Smooth muscle cell of the coronary artery (primary cell): ENCODE data around the gene ADAMTS13. TPM values are rescaled to one million over a fixed set of nuclear protein-coding genes. Genes with fewer than 3 reads are reported as not detected.

Source experiments
- total RNA-seq: library from RNA; depleted of rRNA; stranded (reverse); fragments of >200 nt; gene quantifications from 2 replicates; pipeline ENCODE4 v1.2.3, GENCODE V29; 2014; ENCODE audit warnings: low replicate concordance

Gene ADAMTS13
- total RNA-seq, result 1.8 and 3.5 TPM in 2 replicates

GRCh38 chr9:133421615-133422542 is at the start of gene ADAMTS13:
TSS of gene ADAMTS13 (plus strand) at chr9:133422367. CDS start at chr9:133422444, 77 bp downstream.

DNA sequence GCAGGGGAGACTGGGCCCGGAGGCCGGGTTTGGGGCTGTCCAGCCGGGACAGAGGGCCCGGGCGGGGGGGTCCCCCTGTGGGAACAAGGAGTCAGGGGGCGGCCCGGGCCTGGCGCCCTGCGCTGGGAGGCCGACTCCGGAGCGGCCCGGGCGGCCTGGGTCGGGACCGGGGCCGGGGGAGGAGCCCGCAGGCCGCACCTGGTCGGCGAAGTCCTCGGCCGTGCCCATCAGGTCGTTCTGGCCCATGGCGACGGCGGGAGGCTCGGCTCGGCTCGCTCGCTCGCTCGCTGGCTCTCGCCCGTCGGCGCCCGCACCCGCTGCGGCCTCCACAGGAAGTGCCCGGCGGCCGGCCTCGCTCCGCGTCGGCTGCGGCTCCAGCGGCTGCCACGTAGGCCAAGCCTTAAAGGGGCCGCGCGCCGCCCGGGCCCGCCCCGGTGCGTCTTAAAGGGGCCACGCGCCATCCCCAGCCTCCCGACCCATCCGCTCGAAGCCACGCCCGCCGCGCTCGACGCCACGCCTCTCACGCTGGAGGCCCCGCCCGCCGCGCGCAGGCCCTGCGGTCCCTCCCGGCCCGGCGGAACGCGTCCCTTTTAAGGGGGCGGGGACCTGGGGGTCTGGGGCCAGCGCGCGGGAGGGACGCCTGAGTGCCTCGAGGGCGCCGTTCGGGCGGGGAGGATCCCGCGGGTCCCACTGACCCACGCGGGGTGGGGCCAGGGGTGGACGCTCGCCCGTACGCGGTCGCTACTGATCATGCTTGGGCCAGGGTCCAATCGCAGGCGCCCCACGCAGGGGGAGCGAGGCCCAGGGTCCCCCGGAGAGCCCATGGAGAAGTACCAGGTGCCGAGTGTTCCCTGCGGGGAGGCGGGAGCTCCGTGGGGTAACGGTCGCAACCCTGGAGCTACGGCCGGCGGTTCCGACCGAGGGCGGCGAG is 46.2 kb upstream of the ADAMTS13 start, which contains the start of the genes STKLD1 and SURF4:
STKLD1 (plus strand) TSS at position 643 of the 931 bp plus-strand sequence; CDS start at position 751, 108 bp downstream.
SURF4 (minus strand) TSS at position 337 of the 931 bp plus-strand sequence; CDS start at position 246, 91 bp downstream.

DNA sequence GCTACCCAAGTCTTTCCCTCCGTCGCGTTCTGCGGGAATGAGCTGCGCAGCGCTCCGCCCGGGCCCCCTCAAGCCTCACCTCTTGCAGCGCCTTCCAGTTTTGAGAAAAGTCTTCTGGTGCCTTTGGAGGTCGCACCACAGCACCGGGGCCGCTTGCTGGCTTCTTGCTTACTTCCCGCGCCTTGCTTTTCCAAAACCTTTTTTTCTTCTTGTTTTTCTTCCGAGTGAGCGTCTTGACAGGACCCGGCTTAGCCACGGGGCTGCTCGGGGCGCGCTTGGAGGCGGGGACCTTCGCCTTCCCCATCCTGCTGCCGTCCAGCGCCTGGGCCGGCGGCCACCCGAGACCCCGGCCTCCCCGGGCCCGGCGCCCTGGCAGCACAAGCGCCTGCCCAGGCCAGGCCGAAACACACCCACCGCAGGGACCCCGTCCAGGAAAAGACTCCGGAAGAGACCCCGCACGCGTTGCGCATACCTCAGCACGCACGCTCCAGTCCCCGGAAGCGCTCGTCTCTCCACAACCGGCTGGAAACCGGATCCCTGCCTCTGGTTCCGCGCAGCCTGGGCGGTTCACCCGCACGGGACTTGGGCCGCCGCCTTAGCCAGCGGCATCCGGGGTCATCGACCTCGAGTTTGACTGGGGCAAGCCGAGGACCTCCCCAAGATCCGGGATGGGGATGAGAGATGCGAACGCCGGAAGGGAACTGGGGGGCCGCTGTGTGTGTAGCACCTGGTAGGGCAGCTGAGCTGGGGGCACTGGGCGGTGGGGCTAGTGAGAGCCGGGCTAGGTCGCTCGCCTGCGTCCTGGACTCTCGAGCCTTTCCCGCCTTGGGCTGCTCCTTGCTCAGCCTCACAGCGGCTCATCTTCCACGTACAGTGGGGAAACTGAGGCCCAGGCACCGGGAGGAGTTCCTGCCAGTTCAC is 4.4 kb upstream of the ADAMTS13 start, which contains the start of gene REXO4:
REXO4 (minus strand) TSS at position 470 of the 921 bp plus-strand sequence; CDS start at position 304, 166 bp downstream.

GRCh38 chr9:133459476-133460404 is 37.6 kb downstream of the ADAMTS13 start, which contains the start of gene CACFD1:
TSS of gene CACFD1 (plus strand) at chr9:133459978. CDS start at chr9:133460067, 89 bp downstream.

GRCh38 chr9:133478851-133479711 is 56.9 kb downstream of the ADAMTS13 start, which contains the start of gene SLC2A6:
TSS of gene SLC2A6 (minus strand) at chr9:133479099. CDS start at chr9:133479059, 40 bp downstream.

Other genes with a start within 250 kb of the ADAMTS13 start
- gene OBP2B, start 213.1 kb upstream of the ADAMTS13 start, total RNA-seq, result not detected in 2 replicates
- not detected in 2 replicates for gene ABO, start 147.2 kb upstream of the ADAMTS13 start, total RNA-seq
- 8.1 and 11.0 TPM in 2 replicates for gene SURF6, start 86.2 kb upstream of the ADAMTS13 start, total RNA-seq
- gene MED22, start 74.2 kb upstream of the ADAMTS13 start, total RNA-seq, result 13.8 and 63.1 TPM in 2 replicates
- 3,249 and 3,613 TPM in 2 replicates for gene RPL7A, start 74.1 kb upstream of the ADAMTS13 start, total RNA-seq
- 20.6 and 38.1 TPM in 2 replicates for gene SURF1, start 65.9 kb upstream of the ADAMTS13 start, total RNA-seq
- 12.9 and 15.6 TPM in 2 replicates for gene SURF2, start 65.8 kb upstream of the ADAMTS13 start, total RNA-seq
- gene SURF4, start 46.3 kb upstream of the ADAMTS13 start, total RNA-seq, result 512 and 569 TPM in 2 replicates
- gene STKLD1, start 46.0 kb upstream of the ADAMTS13 start, total RNA-seq, result 0.35 and 0.75 TPM in 2 replicates
- gene REXO4, start 4.4 kb upstream of the ADAMTS13 start, total RNA-seq, result 17.4 and 27.3 TPM in 2 replicates
- gene CACFD1, start 37.6 kb downstream of the ADAMTS13 start, total RNA-seq, result 8.0 and 9.6 TPM in 2 replicates
- 1.9 and 17.8 TPM in 2 replicates for gene SLC2A6, start 56.7 kb downstream of the ADAMTS13 start, total RNA-seq
- not detected in 2 replicates for gene MYMK, start 102.6 kb downstream of the ADAMTS13 start, total RNA-seq
- under 0.01 and 0.12 TPM in 2 replicates for gene ADAMTSL2, start 112.3 kb downstream of the ADAMTS13 start, total RNA-seq
- not detected in 2 replicates for gene FAM163B, start 187.0 kb downstream of the ADAMTS13 start, total RNA-seq
- not detected in 2 replicates for gene DBH, start 214.0 kb downstream of the ADAMTS13 start, total RNA-seq